Nephron progenitor cell (in vitro differentiated cells): ENCODE results near the gene CERS6.

Experiments
- DNase-seq: peaks from one replicate; pipeline ENCODE4 v3.0.0; 2021
- H3K27ac Mint-ChIP-seq: 2 replicates; pipeline ENCODE4 v1.8.0; 2021; ENCODE audit warnings: mild to moderate bottlenecking, moderate library complexity, mixed read lengths
- H3K27me3 Mint-ChIP-seq: 2 replicates; pipeline ENCODE4 v1.8.0; 2021; ENCODE audit warnings: mild to moderate bottlenecking, low read depth, mixed read lengths; ENCODE audit not compliant: poor library complexity
- H3K36me3 Mint-ChIP-seq: 2 replicates; pipeline ENCODE4 v1.8.0; 2021; ENCODE audit warnings: low read depth, mixed read lengths
- H3K4me1 Mint-ChIP-seq: 2 replicates; pipeline ENCODE4 v1.8.0; 2021; ENCODE audit warnings: mixed read lengths
- H3K4me3 Mint-ChIP-seq: 2 replicates; pipeline ENCODE4 v1.8.0; 2021; ENCODE audit warnings: mild to moderate bottlenecking, moderate library complexity, mixed read lengths
- H3K9me3 Mint-ChIP-seq: 2 replicates; pipeline ENCODE4 v1.8.0; 2021; ENCODE audit warnings: mild to moderate bottlenecking, moderate library complexity, mixed read lengths
- TF ChIP-seq, protein P1 (sequence below): fragments of 200-600 bp; sonication (generic); IDR thresholded peaks from 2 replicates; pipeline ENCODE4 v1.5.0; 2021; ENCODE audit warnings: antibody characterized with exemption

The CERS6 gene

GRCh38 chr2:168639018-168639417 is 182.9 kb downstream of the CERS6 start:
- peaks cover 42% of the 10 kb centered on the region for H3K4me1 Mint-ChIP-seq
- DNase-seq: no peak
- H3K36me3 Mint-ChIP-seq: peaks cover 15% of the 10 kb centered on the region
- H3K4me3 Mint-ChIP-seq: no peak overlapping the region
- TF ChIP-seq, protein P1, sequence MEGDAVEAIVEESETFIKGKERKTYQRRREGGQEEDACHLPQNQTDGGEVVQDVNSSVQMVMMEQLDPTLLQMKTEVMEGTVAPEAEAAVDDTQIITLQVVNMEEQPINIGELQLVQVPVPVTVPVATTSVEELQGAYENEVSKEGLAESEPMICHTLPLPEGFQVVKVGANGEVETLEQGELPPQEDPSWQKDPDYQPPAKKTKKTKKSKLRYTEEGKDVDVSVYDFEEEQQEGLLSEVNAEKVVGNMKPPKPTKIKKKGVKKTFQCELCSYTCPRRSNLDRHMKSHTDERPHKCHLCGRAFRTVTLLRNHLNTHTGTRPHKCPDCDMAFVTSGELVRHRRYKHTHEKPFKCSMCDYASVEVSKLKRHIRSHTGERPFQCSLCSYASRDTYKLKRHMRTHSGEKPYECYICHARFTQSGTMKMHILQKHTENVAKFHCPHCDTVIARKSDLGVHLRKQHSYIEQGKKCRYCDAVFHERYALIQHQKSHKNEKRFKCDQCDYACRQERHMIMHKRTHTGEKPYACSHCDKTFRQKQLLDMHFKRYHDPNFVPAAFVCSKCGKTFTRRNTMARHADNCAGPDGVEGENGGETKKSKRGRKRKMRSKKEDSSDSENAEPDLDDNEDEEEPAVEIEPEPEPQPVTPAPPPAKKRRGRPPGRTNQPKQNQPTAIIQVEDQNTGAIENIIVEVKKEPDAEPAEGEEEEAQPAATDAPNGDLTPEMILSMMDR: no peak
- H3K27me3 Mint-ChIP-seq: no peaks in the 10 kb centered on the region
- no peak overlapping the region for H3K27ac Mint-ChIP-seq
- H3K9me3 Mint-ChIP-seq: peaks cover 6% of the 10 kb centered on the region

GRCh38 chr2:168639441-168639898 is 183.4 kb downstream of the CERS6 start:
- TF ChIP-seq, protein P1: no peak
- Mint-ChIP-seq H3K27ac (no peak overlapping the region), H3K27me3 (peaks cover 3% of the 10 kb centered on the region), H3K36me3 (peaks cover 20% of the 10 kb centered on the region), H3K4me1 (peaks cover 42% of the 10 kb centered on the region), H3K4me3 (no peak overlapping the region), H3K9me3 (peaks cover 10% of the 10 kb centered on the region)
- no peak for DNase-seq

GRCh38 chr2:168640039-168640438 is 184.0 kb downstream of the CERS6 start:
- Mint-ChIP-seq H3K36me3 (peaks cover 21% of the 10 kb centered on the region), H3K27ac (no peak overlapping the region), H3K9me3 (peaks cover 11% of the 10 kb centered on the region), H3K4me3 (no peak overlapping the region), H3K27me3 (peaks cover 3% of the 10 kb centered on the region), H3K4me1 (peaks cover 38% of the 10 kb centered on the region)
- TF ChIP-seq, protein P1: no peak
- DNase-seq: no peak

GRCh38 chr2:168641636-168642035 is 185.6 kb downstream of the CERS6 start:
- Mint-ChIP-seq H3K4me3 (no peak overlapping the region), H3K27ac (no peak overlapping the region), H3K36me3 (peaks cover 26% of the 10 kb centered on the region), H3K9me3 (peaks cover 22% of the 10 kb centered on the region), H3K27me3 (peaks cover 3% of the 10 kb centered on the region), H3K4me1 (peaks cover 27% of the 10 kb centered on the region)
- no peak for DNase-seq
- TF ChIP-seq, protein P1: no peak

GRCh38 chr2:168642873-168643272 is 186.8 kb downstream of the CERS6 start:
- H3K9me3 Mint-ChIP-seq: peaks cover 24% of the 10 kb centered on the region
- H3K27ac Mint-ChIP-seq: no peak overlapping the region
- DNase-seq: no peak
- peaks cover 25% of the 10 kb centered on the region for H3K4me1 Mint-ChIP-seq
- peaks cover 28% of the 10 kb centered on the region for H3K36me3 Mint-ChIP-seq
- TF ChIP-seq, protein P1: no peak
- H3K27me3 Mint-ChIP-seq: peaks cover 3% of the 10 kb centered on the region
- H3K4me3 Mint-ChIP-seq: no peak overlapping the region

DNA sequence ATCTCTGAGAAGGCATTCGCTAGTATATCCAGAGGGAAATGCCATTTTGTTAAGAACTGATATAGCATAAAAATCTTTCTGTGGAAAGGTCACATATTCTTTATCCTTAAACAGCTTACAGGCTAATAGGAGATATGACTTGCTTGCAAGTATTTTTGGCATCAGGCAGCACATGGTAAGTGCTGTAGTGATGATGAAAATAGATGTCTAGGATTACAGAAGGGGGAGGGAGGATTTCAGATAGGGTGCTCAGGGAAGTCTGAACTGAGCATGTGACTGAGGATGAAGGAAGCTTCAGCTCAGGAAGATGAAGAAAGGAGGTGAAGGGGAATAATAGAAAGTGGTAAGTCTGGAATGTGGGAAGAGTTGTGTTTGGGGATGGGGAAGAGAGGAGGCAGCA is 187.9 kb downstream of the CERS6 start:
- DNase-seq: no peak
- H3K9me3 Mint-ChIP-seq: peaks cover 24% of the 10 kb centered on the region
- peaks cover 3% of the 10 kb centered on the region for H3K27me3 Mint-ChIP-seq
- H3K36me3 Mint-ChIP-seq: peaks cover 28% of the 10 kb centered on the region
- TF ChIP-seq, protein P1: no peak
- no peak overlapping the region for H3K4me3 Mint-ChIP-seq
- no peak overlapping the region for H3K27ac Mint-ChIP-seq
- peaks cover 15% of the 10 kb centered on the region for H3K4me1 Mint-ChIP-seq
